HFF-Myc (cell line): Measurements from ENCODE around the gene EIF4E1B.

ENCODE experiments used
- DNase-seq: peaks from one replicate; pipeline ENCODE4 v3.0.0-alpha.2; 2011; ENCODE audit warnings: low read depth; ENCODE audit errors: extremely low read depth
- H3K4me3 ChIP-seq: replicated peaks from 2 replicates; pipeline ENCODE4 v1.5.1; 2011; ENCODE audit warnings: low read depth, mild to moderate bottlenecking, control low read depth, low read length
- TF ChIP-seq, protein P1 (sequence below): IDR thresholded peaks from 2 replicates; pipeline ENCODE4 v1.5.1; 2012; ENCODE audit warnings: mild to moderate bottlenecking, low read depth, low read length, control low read depth; ENCODE audit errors: missing control alignments

The EIF4E1B gene

GRCh38 chr5:176639208-176639607, 8.7 kb downstream of the EIF4E1B start:
- no peak overlapping the region for H3K4me3 ChIP-seq
- TF ChIP-seq, protein P1, sequence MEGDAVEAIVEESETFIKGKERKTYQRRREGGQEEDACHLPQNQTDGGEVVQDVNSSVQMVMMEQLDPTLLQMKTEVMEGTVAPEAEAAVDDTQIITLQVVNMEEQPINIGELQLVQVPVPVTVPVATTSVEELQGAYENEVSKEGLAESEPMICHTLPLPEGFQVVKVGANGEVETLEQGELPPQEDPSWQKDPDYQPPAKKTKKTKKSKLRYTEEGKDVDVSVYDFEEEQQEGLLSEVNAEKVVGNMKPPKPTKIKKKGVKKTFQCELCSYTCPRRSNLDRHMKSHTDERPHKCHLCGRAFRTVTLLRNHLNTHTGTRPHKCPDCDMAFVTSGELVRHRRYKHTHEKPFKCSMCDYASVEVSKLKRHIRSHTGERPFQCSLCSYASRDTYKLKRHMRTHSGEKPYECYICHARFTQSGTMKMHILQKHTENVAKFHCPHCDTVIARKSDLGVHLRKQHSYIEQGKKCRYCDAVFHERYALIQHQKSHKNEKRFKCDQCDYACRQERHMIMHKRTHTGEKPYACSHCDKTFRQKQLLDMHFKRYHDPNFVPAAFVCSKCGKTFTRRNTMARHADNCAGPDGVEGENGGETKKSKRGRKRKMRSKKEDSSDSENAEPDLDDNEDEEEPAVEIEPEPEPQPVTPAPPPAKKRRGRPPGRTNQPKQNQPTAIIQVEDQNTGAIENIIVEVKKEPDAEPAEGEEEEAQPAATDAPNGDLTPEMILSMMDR, result no peak
- no peak for DNase-seq

DNA sequence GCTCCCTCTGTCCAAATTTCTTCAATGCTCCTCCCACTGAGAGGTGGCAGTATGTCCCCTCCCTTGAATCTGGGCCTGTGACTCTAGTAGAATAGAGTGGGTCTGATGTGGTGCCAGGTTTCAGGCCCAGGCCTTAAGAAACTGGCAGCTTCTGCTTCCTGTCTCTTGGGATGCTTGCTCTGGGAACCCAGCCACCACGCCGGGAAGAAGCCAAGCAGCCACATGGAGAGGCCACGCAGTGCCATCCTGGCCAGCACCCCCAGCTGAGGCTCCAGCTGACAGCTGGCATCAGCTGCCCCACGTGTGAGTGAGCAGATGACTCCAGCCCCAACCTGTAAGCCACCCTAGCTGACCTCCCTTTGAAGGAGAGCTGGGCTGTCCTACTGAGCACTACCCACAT, 9.5 kb downstream of the EIF4E1B start:
- no peak for DNase-seq

DNA sequence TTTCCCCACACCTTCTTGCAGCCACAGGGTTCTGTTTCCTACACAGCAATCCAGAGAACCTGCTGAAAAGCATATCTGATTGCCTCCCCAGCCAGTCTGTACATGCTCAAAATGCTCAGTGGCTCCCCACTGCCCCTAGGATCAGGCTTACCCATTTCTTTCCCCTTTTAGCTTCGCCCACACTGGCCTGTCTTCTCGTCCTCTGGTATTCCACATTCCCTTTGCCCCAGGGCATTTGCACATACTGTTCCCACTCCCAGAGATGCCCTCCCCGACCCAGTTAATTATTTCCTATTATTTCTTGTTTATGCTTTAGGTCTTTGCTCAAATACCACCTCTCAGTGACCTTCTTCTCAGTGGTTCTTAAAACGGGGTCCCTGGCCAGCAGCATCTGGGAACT, 10.1 kb downstream of the EIF4E1B start:
- DNase-seq, result no peak
- TF ChIP-seq, protein P1, result no peak
- H3K4me3 ChIP-seq, result no peak overlapping the region

More for the DNA sequence above, 9.5 kb downstream of the EIF4E1B start:
- H3K4me3 ChIP-seq, result no peak overlapping the region
- TF ChIP-seq, protein P1, result no peak

GRCh38 chr5:176642675-176643490, 12.4 kb downstream of the EIF4E1B start:
- TF ChIP-seq, protein P1, result no peak
- no peak for DNase-seq
- H3K4me3 ChIP-seq, result no peak overlapping the region

DNA sequence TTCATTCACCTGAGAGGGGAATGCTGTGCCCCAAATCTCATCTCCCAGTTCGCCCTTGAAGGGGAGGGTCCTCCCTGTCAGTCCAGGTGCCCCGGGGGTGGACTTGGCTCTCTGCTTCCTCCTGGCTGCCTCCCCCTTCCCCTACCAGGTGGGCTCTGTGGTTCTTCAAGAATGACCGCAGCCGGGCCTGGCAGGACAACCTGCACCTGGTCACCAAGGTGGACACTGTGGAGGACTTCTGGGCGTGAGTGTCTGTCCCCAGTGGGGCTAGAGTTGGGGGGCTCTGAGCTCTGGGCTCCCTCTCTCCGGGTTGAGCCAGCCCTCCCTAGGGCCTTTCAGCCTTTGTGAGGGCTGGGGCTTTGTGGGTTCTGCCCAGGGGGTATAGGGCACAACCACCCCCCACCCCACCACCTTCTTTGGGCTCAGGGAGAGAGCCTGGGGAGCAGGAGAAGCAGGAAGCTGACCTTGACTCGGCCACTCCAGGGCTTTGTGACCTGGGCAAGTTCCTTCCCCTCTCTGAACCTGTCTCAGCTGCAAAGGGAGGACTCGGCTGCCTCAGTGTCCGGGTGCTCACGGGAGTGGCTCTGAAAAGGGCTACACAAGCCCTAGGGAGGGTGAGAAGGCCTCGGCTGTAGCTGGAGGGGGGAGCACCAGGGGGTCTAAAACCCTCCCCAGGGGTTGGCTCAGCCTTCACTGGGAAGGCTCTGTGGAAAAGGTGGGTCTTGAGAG, 13.2 kb downstream of the EIF4E1B start:
- TF ChIP-seq, protein P1, result no peak
- no peak overlapping the region for H3K4me3 ChIP-seq
- DNase-seq, result no peak

DNA sequence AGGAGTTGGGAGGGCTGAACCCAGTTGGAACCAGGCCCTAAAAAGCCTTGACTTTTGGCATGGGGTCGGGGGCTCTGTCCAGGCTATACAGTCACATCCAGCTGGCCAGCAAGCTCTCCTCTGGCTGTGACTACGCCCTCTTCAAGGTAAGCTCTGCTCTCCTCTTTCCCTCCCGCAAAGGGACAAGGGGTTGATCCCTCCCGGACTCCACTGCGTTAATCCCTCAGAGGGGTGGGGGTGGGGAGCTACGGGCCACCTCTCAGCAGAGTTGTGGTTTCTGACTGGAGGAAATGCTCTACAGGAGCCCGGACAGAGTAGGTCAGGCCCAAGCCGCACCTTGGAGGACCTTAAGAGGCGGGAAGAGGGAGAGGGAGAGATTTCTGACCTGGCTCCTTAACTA, 13.8 kb downstream of the EIF4E1B start:
- no peak for DNase-seq
- TF ChIP-seq, protein P1, result no peak
- H3K4me3 ChIP-seq, result no peak overlapping the region
